Hematopoietic multipotent progenitor cell treated with erythropoietin and hydrocortisone succinate and interleukin-3 and kit ligand, for 15 days (in vitro differentiated cells): ENCODE results near the gene CCDC200.
"Not testable (repeated sequence)": the region's sequence is repeated elsewhere in the genome, so short reads cannot be mapped to it uniquely, and the experiment has no call there.

Experiments used
- DNase-seq: peaks from one replicate; pipeline ENCODE4 v3.0.0-alpha.2; 2015; ENCODE audit warnings: low spot score

Gene CCDC200

GRCh38 chr17:43228020-43228782 is at the start of gene CCDC200:
Gene CCDC200 (minus strand): TSS chr17:43228623. CDS start chr17:43228554, 69 bp downstream.
- DNase-seq = not testable (repeated sequence)

- not testable (repeated sequence) for DNase-seq
Observed at GRCh38 chr17:43272914-43273313, 44.5 kb upstream of the CCDC200 start.

- not testable (repeated sequence) for DNase-seq
Observed at GRCh38 chr17:43272483-43272882, 44.1 kb upstream of the CCDC200 start.

GRCh38 chr17:43270552-43271504 is 42.4 kb upstream of the CCDC200 start:
- DNase-seq = not testable (repeated sequence)

- not testable (repeated sequence) for DNase-seq
Observed at GRCh38 chr17:43246456-43246855, 18.0 kb upstream of the CCDC200 start.

GRCh38 chr17:43240596-43241352 is 12.4 kb upstream of the CCDC200 start:
- DNase-seq = not testable (repeated sequence)

- not testable (repeated sequence) for DNase-seq
Observed at GRCh38 chr17:43239597-43239996, 11.2 kb upstream of the CCDC200 start.

GRCh38 chr17:43233877-43234276 is 5.5 kb upstream of the CCDC200 start, which contains the start of gene RNU2-1:
Gene RNU2-1 (minus strand): TSS chr17:43233977.
- DNase-seq = not testable (repeated sequence)

GRCh38 chr17:43233263-43233662 is 4.8 kb upstream of the CCDC200 start:
- not testable (repeated sequence) for DNase-seq

GRCh38 chr17:43232021-43232699 is 3.7 kb upstream of the CCDC200 start:
- DNase-seq = peak; percentile 17

GRCh38 chr17:43231205-43232020 is 3.0 kb upstream of the CCDC200 start:
- DNase-seq = not testable (repeated sequence)

GRCh38 chr17:43226393-43226792 is 2.0 kb downstream of the CCDC200 start:
- DNase-seq = no peak

GRCh38 chr17:43224146-43224705 is 4.2 kb downstream of the CCDC200 start:
- no peak for DNase-seq

GRCh38 chr17:43220511-43221125 is 7.8 kb downstream of the CCDC200 start:
- DNase-seq = no peak

- DNase-seq = no peak
Observed at GRCh38 chr17:43219746-43220380, 8.6 kb downstream of the CCDC200 start.

- DNase-seq = no peak
Observed at GRCh38 chr17:43219001-43219400, 9.4 kb downstream of the CCDC200 start.

- no peak for DNase-seq
Observed at GRCh38 chr17:43217614-43218087, 10.8 kb downstream of the CCDC200 start.

GRCh38 chr17:43216762-43217613 is 11.4 kb downstream of the CCDC200 start:
- no peak for DNase-seq
